ENCODE results near the gene SLC39A10.
"Not testable (repeated sequence)": the region's sequence is repeated elsewhere in the genome, so short reads cannot be mapped to it uniquely, and the experiment has no call there.

The SLC39A10 gene

GRCh38 chr2:195677884-195678283 is 20.9 kb downstream of the SLC39A10 start:
- H3K4me3 ChIP-seq (ENCODE audit: low read depth, low read length): no peak overlapping the region
- DNase-seq (ENCODE audit: low read depth, low spot score): no peak
- TF ChIP-seq CTCF (IDR thresholded peaks at IDR 0.05; ENCODE audit: low read depth, low read length): no peak
- in situ Hi-C loops (cut with HindIII; ENCODE audit: low sequenced_read_pairs): no loop called here

- in situ Hi-C loops (cut with HindIII; ENCODE audit: low sequenced_read_pairs): no loop called here
- no peak for DNase-seq (ENCODE audit: low read depth, low spot score)
- H3K4me3 ChIP-seq (ENCODE audit: low read depth, low read length): no peak overlapping the region
- TF ChIP-seq CTCF (IDR thresholded peaks at IDR 0.05; ENCODE audit: low read depth, low read length): no peak
Measured at GRCh38 chr2:195682077-195682476, 25.1 kb downstream of the SLC39A10 start.

- in situ Hi-C loops (cut with HindIII; ENCODE audit: low sequenced_read_pairs): no loop called here
Measured at GRCh38 chr2:195683174-195683573, 26.1 kb downstream of the SLC39A10 start.

GRCh38 chr2:195686564-195686963 is 29.5 kb downstream of the SLC39A10 start:
- no peak for DNase-seq (ENCODE audit: low read depth, low spot score)
- no peak overlapping the region for H3K4me3 ChIP-seq (ENCODE audit: low read depth, low read length)
- in situ Hi-C loops (cut with HindIII; ENCODE audit: low sequenced_read_pairs): no loop called here
- TF ChIP-seq CTCF (IDR thresholded peaks at IDR 0.05; ENCODE audit: low read depth, low read length): no peak

More at GRCh38 chr2:195683174-195683573, 26.1 kb downstream of the SLC39A10 start:
- H3K4me3 ChIP-seq (ENCODE audit: low read depth, low read length): no peak overlapping the region
- DNase-seq (ENCODE audit: low read depth, low spot score): peak; percentile 14
- no peak for TF ChIP-seq CTCF (IDR thresholded peaks at IDR 0.05; ENCODE audit: low read depth, low read length)

GRCh38 chr2:195687320-195688086 is 30.5 kb downstream of the SLC39A10 start:
- H3K4me3 ChIP-seq (ENCODE audit: low read depth, low read length): no peak overlapping the region
- no peak for TF ChIP-seq CTCF (IDR thresholded peaks at IDR 0.05; ENCODE audit: low read depth, low read length)
- no peak for DNase-seq (ENCODE audit: low read depth, low spot score)
- in situ Hi-C loops (cut with HindIII; ENCODE audit: low sequenced_read_pairs): no loop called here

- in situ Hi-C loops (cut with HindIII; ENCODE audit: low sequenced_read_pairs); H3K4me3 ChIP-seq (ENCODE audit: low read depth, low read length); DNase-seq (ENCODE audit: low read depth, low spot score): not testable (repeated sequence)
Measured at GRCh38 chr2:195692531-195692930, 35.5 kb downstream of the SLC39A10 start.

- TF ChIP-seq CTCF (IDR thresholded peaks at IDR 0.05; ENCODE audit: low read depth, low read length): no peak
- no peak for DNase-seq (ENCODE audit: low read depth, low spot score)
- in situ Hi-C loops (cut with HindIII; ENCODE audit: low sequenced_read_pairs): no loop called here
- H3K4me3 ChIP-seq (ENCODE audit: low read depth, low read length): no peak overlapping the region
Measured at GRCh38 chr2:195694553-195694952, 37.5 kb downstream of the SLC39A10 start.

Measured in astrocyte of the spinal cord (primary cell).